DND-41 (cell line): Measurements from ENCODE around the gene FAF1.

ENCODE experiments used
- ATAC-seq: fragments of 200-7000 bp; cut with Tn5 transposase; 3 replicates; pipeline ENCODE4 v1.9.1; 2021; ENCODE audit warnings: low read depth; ENCODE audit not compliant: insufficient read depth
- DNase-seq: peaks from one replicate; pipeline ENCODE4 v3.0.0-alpha.2; 2020
- H2AFZ ChIP-seq: 2 replicates; pipeline ENCODE4 v1.6.0; 2012; ENCODE audit warnings: low read depth, low read length
- H3K27ac ChIP-seq: 2 replicates; pipeline ENCODE4 v1.5.1; 2012; ENCODE audit warnings: low read length, inconsistent platforms
- H3K27me3 ChIP-seq: fragments of 200-600 bp; sonication (generic); 2 replicates; pipeline ENCODE4 v1.6.0; 2012; ENCODE audit warnings: low read length, mild to moderate bottlenecking, inconsistent platforms; ENCODE audit not compliant: insufficient read depth, poor library complexity
- H3K36me3 ChIP-seq: 2 replicates; pipeline ENCODE4 v1.5.1; 2012; ENCODE audit warnings: low read length, inconsistent platforms; ENCODE audit not compliant: insufficient read depth
- H3K4me1 ChIP-seq: 2 replicates; pipeline ENCODE4 v1.5.1; 2012; ENCODE audit warnings: mild to moderate bottlenecking, low read length; ENCODE audit not compliant: insufficient read depth
- H3K4me2 ChIP-seq: 2 replicates; pipeline ENCODE4 v1.6.0; 2012; ENCODE audit warnings: mild to moderate bottlenecking, moderate library complexity, low read length, inconsistent platforms; ENCODE audit not compliant: insufficient read depth
- H3K4me3 ChIP-seq, 2 experiments: fragments of 200-600 bp in 1 of 2; shearing (Covaris generic) in 1 of 2; 2 replicates each; pipeline ENCODE4 v1.5.1; 2012 to 2016; ENCODE audit warnings: inconsistent platforms in 2 of 2, low read length in 2 of 2, mild to moderate bottlenecking in 2 of 2, low read depth in 1 of 2, moderate library complexity in 1 of 2
- H3K79me2 ChIP-seq: 2 replicates; pipeline ENCODE4 v1.6.0; 2012; ENCODE audit warnings: low read length, inconsistent platforms; ENCODE audit not compliant: insufficient read depth
- H3K9ac ChIP-seq: 2 replicates; pipeline ENCODE4 v1.6.0; 2012; ENCODE audit warnings: low read depth, mild to moderate bottlenecking, inconsistent platforms, low read length, moderate library complexity
- H3K9me3 ChIP-seq: 2 replicates; pipeline ENCODE4 v1.5.1; 2012; ENCODE audit warnings: low read length, moderate library complexity, mild to moderate bottlenecking, inconsistent platforms; ENCODE audit not compliant: insufficient read depth, severe bottlenecking
- H4K20me1 ChIP-seq: 2 replicates; pipeline ENCODE4 v1.6.0; 2012; ENCODE audit warnings: low read length; ENCODE audit not compliant: insufficient read depth
- CTCF ChIP-seq: IDR thresholded peaks from 2 replicates; pipeline ENCODE4 v1.5.1; 2012; ENCODE audit warnings: borderline replicate concordance, low read length, moderate library complexity, mild to moderate bottlenecking; ENCODE audit not compliant: poor library complexity, severe bottlenecking; ENCODE audit errors: extremely low read depth
- EZH2 ChIP-seq: IDR thresholded peaks from 3 replicates; pipeline ENCODE4 v1.6.1; 2012; ENCODE audit warnings: borderline replicate concordance, low read depth, mild to moderate bottlenecking, moderate library complexity, low read length, inconsistent platforms; ENCODE audit not compliant: severe bottlenecking

FAF1 gene

DNA sequence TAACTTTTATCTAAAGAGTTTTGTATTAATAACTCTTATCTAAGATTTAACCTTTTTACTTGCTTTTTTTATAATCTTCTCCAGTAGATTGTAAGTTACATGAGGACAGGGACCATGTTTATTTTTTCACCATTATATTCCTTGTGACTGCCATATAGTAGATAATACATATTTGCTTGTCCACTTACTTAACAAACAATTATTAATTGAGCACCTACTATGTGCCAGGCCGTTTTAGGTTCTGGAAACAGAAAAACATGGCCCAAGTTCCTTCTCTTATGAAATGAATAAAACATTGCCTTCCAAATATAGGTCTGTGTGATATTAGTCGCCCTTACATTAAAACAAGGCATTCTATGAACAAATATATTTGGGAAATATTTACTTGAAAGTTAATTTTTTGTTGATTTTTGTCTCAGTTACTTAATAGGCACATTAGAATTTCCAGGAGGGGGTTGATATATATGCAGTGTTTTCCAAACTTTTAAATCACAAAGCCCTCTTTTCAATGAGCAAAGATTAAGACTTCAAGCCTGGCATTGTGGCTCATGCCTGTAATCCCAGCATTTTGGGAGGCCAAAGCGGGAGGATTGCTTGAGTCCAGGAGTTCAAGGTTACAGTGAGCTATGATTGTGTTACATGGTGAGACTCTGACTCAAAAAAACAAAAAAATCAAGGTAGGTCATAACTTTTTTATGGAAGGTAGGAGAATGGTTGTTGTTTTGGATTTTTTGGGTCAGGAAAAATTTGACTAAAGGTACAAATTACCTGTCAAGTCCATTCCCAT is 32.7 kb upstream of the FAF1 start:
- Histone ChIP-seq H2AFZ (no peak overlapping the region), H3K4me3 (no peak overlapping the region), H3K27ac (no peak overlapping the region), H3K9ac (no peak overlapping the region), H3K4me2 (no peak overlapping the region), H3K4me1 (no peaks in the 10 kb centered on the region), H4K20me1 (no peaks in the 10 kb centered on the region; the same call in 1 of the 2 replicates), H3K36me3 (peaks cover 30% of the 10 kb centered on the region), H3K27me3 (no peaks in the 10 kb centered on the region), H3K79me2 (peaks cover 89% of the 10 kb centered on the region), H3K9me3 (no peaks in the 10 kb centered on the region)
- no peak for ATAC-seq
- DNase-seq: no peak
- no peak for TF ChIP-seq EZH2
- no peak for TF ChIP-seq CTCF

DNA sequence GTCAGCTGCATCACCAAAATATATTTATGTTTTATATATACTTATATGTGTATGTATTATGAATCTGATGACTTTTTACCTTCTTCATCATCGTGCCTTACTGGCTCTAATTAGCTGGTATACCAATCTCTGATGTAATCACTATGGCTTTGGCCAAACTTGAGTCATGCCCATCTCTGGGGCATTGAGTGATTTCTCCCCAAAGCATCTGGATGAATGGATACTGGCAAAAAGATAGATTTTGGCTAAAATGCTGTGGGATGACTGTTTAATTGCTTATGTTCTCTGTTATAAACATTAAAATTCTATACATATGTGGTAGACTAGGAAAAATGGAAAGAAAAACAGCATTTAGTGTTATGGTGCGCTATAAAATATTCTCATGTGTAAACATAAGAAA is 29.6 kb upstream of the FAF1 start:
- Histone ChIP-seq H3K9ac (no peak overlapping the region), H3K4me3 (no peak overlapping the region), H2AFZ (no peak overlapping the region), H3K27me3 (no peaks in the 10 kb centered on the region), H3K79me2 (peaks cover 96% of the 10 kb centered on the region), H3K36me3 (peaks cover 26% of the 10 kb centered on the region), H3K27ac (no peak overlapping the region), H3K9me3 (no peaks in the 10 kb centered on the region), H3K4me1 (peaks cover 6% of the 10 kb centered on the region; the same call in 1 of the 2 replicates), H3K4me2 (no peak overlapping the region), H4K20me1 (no peaks in the 10 kb centered on the region; the same call in 1 of the 2 replicates)
- ATAC-seq (no peak), DNase-seq (no peak)
- no peak for TF ChIP-seq CTCF
- no peak for TF ChIP-seq EZH2

- TF ChIP-seq CTCF (peak; percentile 6), EZH2 (no peak)
- no peak overlapping the region for H2AFZ ChIP-seq
- no peak overlapping the region for H3K9ac ChIP-seq
- H3K4me1 ChIP-seq: peaks cover 35% of the 10 kb centered on the region
- no peak overlapping the region for H3K4me2 ChIP-seq
- DNase-seq (no peak), ATAC-seq (no peak)
- no peak overlapping the region for H3K27ac ChIP-seq
- H3K4me3 ChIP-seq: no peak overlapping the region
- peaks cover 98% of the 10 kb centered on the region for H3K79me2 ChIP-seq
- H3K9me3 ChIP-seq: no peaks in the 10 kb centered on the region
- peaks cover 7% of the 10 kb centered on the region; the same call in 1 of the 2 replicates for H4K20me1 ChIP-seq
- peaks cover 5% of the 10 kb centered on the region; the same call in 1 of the 2 replicates for H3K36me3 ChIP-seq
- H3K27me3 ChIP-seq: no peaks in the 10 kb centered on the region
Measured at GRCh38 chr1:50986653-50987052, 26.6 kb upstream of the FAF1 start.
